ENCODE data around the gene UGT3A2.

UGT3A2 gene

DNA sequence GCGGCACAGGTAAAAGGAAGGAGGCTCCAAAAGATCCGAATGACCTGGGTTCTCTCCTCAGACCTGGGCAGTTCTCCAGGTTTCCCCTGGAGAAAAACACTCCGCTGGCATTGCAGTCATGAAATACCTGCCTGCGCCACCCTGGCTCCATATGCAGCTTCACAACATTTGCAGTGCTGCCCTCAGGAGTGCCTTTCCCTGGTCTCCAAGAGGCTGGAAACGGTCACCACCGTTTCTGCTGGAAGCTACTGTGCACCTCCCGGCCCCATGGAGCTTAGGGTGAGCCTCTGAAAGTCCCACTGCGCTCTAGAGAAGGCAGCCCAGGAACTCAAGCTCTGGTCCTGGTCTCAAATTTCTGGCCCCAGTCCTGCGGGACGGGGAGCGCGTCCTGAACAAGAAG, 76.2 kb downstream of the UGT3A2 start:
- DNase-seq (ENCODE audit: low read depth) = no peak
- H3K4me3 ChIP-seq (ENCODE audit: low read depth, low read length) = no peak overlapping the region
- TF ChIP-seq, protein P1, sequence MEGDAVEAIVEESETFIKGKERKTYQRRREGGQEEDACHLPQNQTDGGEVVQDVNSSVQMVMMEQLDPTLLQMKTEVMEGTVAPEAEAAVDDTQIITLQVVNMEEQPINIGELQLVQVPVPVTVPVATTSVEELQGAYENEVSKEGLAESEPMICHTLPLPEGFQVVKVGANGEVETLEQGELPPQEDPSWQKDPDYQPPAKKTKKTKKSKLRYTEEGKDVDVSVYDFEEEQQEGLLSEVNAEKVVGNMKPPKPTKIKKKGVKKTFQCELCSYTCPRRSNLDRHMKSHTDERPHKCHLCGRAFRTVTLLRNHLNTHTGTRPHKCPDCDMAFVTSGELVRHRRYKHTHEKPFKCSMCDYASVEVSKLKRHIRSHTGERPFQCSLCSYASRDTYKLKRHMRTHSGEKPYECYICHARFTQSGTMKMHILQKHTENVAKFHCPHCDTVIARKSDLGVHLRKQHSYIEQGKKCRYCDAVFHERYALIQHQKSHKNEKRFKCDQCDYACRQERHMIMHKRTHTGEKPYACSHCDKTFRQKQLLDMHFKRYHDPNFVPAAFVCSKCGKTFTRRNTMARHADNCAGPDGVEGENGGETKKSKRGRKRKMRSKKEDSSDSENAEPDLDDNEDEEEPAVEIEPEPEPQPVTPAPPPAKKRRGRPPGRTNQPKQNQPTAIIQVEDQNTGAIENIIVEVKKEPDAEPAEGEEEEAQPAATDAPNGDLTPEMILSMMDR (conservative IDR thresholded peaks at IDR 0.05; ENCODE audit: low read depth, low read length) = no peak

DNA sequence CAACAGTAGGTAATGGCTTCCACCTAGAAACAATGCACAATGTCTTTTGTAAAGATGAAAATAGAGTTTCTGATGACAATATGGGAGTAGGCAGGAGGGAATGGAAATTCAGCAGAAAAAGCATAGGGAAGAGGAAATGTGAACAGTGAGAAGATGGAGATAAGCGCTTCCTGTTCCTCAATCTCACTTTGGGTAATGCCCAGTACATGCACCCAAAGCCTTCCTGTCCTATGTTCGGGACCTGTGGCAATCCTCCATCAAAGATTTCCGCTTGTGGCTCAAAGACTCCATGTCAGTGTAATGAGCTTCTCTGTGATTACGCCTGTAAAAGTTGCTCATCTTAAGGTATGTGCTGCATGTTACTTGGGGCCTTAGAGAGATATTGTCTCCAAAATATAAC, 78.2 kb downstream of the UGT3A2 start:
- no peak for DNase-seq (ENCODE audit: low read depth)
- no peak overlapping the region for H3K4me3 ChIP-seq (ENCODE audit: low read depth, low read length)
- TF ChIP-seq, protein P1 (conservative IDR thresholded peaks at IDR 0.05; ENCODE audit: low read depth, low read length) = no peak

DNA sequence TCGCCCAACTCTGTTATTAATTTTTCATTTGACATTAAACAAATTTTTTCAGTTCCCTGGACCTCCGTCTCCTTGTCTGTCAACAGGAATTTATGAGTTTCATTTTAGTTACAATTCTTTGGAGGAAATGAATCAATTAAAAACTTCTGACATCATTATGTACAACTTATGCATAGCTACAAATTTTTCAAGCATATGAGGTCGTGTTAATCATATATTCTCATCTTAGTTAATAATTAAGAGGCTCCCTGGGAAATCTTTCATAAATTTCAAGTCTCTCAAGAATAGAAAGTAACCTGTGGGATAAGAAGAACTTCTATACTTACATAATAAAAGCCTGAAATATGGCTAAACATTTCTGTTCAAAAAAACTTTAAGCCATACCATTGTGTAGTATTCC, 78.9 kb downstream of the UGT3A2 start:
- no peak for DNase-seq (ENCODE audit: low read depth)
- no peak overlapping the region for H3K4me3 ChIP-seq (ENCODE audit: low read depth, low read length)
- TF ChIP-seq, protein P1 (conservative IDR thresholded peaks at IDR 0.05; ENCODE audit: low read depth, low read length) = no peak
